ENCODE data around the gene ERO1A.

- TF ChIP-seq EZH2phosphoT487 (IDR thresholded peaks at IDR 0.05; ENCODE audit: low read depth, severe bottlenecking, unreplicated experiment) (no peak), CTCF (IDR thresholded peaks at IDR 0.05; ENCODE audit: poor library complexity) (peak; percentile 11)
These were observed 16.8 kb downstream of the ERO1A start for GRCh38 chr14:52678591-52678990.

Measured in hepatocyte (in vitro differentiated cells).